HepG2 (cell line): ENCODE data around the gene ZNF697. TPM values are rescaled to one million over a fixed set of nuclear protein-coding genes. Genes with fewer than 3 reads are reported as not detected.
A peak's percentile ranks its signal among the peaks of the same experiment; 100 is the strongest.

Source experiments
- BORCS8-MEF2B ChIP-seq: sonication (generic); formaldehyde crosslinking; IDR thresholded peaks from 2 replicates; pipeline ENCODE4 v1.8.0; 2022; ENCODE audit warnings: mild to moderate bottlenecking, missing genetic modification reagents
- BRD4 ChIP-seq: sonication (generic); formaldehyde crosslinking; IDR thresholded peaks from 2 replicates; pipeline ENCODE4 v1.4.0; 2020; ENCODE audit warnings: missing genetic modification reagents
- FOXA1 ChIP-seq, 2 experiments: fragments of 450-650 bp in 1 of 2; sonication (generic) in 1 of 2; formaldehyde crosslinking in 1 of 2; IDR thresholded peaks; 2 replicates each; pipeline versions ENCODE4 v1.4.0 to v1.6.1; 2016 to 2020; ENCODE audit warnings: missing genetic modification reagents in 1 of 2
- KDM5B ChIP-seq: sonication (generic); formaldehyde crosslinking; IDR thresholded peaks from 2 replicates; pipeline ENCODE4 v1.4.0; 2020; ENCODE audit warnings: missing genetic modification reagents, mild to moderate bottlenecking, borderline replicate concordance
- MBD4 ChIP-seq: IDR thresholded peaks from 2 replicates; pipeline ENCODE4 v1.6.1; 2012; ENCODE audit warnings: low read length, inconsistent platforms, borderline replicate concordance
- MIER3 ChIP-seq: IDR thresholded peaks from 2 replicates; pipeline ENCODE4 v1.6.1; 2016; ENCODE audit warnings: missing compliant biosample characterization, borderline replicate concordance
- NR0B2 ChIP-seq: sonication (generic); formaldehyde crosslinking; IDR thresholded peaks from 2 replicates; pipeline ENCODE4 v1.4.0; 2020; ENCODE audit warnings: mild to moderate bottlenecking, missing genetic modification reagents
- PBX2 ChIP-seq: IDR thresholded peaks from 2 replicates; pipeline ENCODE4 v1.6.1; 2016; ENCODE audit warnings: control low read depth
- POGZ ChIP-seq: sonication (generic); formaldehyde crosslinking; IDR thresholded peaks from 2 replicates; pipeline ENCODE4 v1.4.0; 2020; ENCODE audit warnings: mild to moderate bottlenecking, missing genetic modification reagents
- PTBP1 ChIP-seq: fragments of 200-400 bp; formaldehyde crosslinking; IDR thresholded peaks from 2 replicates; pipeline ENCODE4 v1.6.1; 2018; ENCODE audit warnings: low read length, low read depth; ENCODE audit not compliant: poor library complexity, severe bottlenecking
- SRSF1 ChIP-seq: fragments of 200-400 bp; formaldehyde crosslinking; optimal IDR thresholded peaks from 2 replicates; pipeline ENCODE3; 2017; ENCODE audit warnings: mild to moderate bottlenecking, low read depth, low read length, moderate library complexity
- TBL1XR1 ChIP-seq: fragments of 150-350 bp; IDR thresholded peaks from 2 replicates; pipeline ENCODE4 v1.6.1; 2014; ENCODE audit warnings: borderline replicate concordance, low read length; ENCODE audit not compliant: partially characterized antibody
- ZFYVE20 ChIP-seq: sonication (generic); formaldehyde crosslinking; IDR thresholded peaks from 2 replicates; pipeline ENCODE4 v1.8.0; 2023; ENCODE audit warnings: low read depth, mild to moderate bottlenecking, moderate library complexity, missing genetic modification reagents, borderline replicate concordance
- ZNF232 ChIP-seq: sonication (generic); formaldehyde crosslinking; IDR thresholded peaks from 2 replicates; pipeline ENCODE4 v1.4.0; 2020; ENCODE audit warnings: missing genetic modification reagents, borderline replicate concordance
- ZNF24 ChIP-seq: fragments of 450-650 bp; IDR thresholded peaks from 2 replicates; pipeline ENCODE4 v1.6.1; 2017; ENCODE audit warnings: antibody characterized with exemption, mild to moderate bottlenecking
- ZNF3 ChIP-seq: IDR thresholded peaks from 2 replicates; pipeline ENCODE4 v1.7.0; 2017; ENCODE audit warnings: inconsistent platforms
- ZNF441 ChIP-seq: sonication (generic); formaldehyde crosslinking; IDR thresholded peaks from 2 replicates; pipeline ENCODE4 v1.7.0; 2021; ENCODE audit warnings: missing genetic modification reagents, borderline replicate concordance
- ZSCAN29 ChIP-seq: sonication (generic); formaldehyde crosslinking; conservative IDR thresholded peaks from 2 replicates; pipeline ENCODE4 v1.4.0; 2020; ENCODE audit warnings: mild to moderate bottlenecking, missing genetic modification reagents
- polyA plus RNA-seq, 8 experiments: library from polyadenylated mRNA; depleted of rRNA in 3 of 8; stranded (reverse) in 7 of 8; unstranded in 1 of 8; fragments of >200 nt; fragmentation: Illumina TruSeq in 4 of 8; extraction: Trizol in 4 of 8; gene quantifications; 2 replicates each; pipeline versions ENCODE4 v1.2.1 to v1.2.3, GENCODE V29; 2011 to 2016; ENCODE audit warnings: low read depth in 4 of 8, missing spikeins in 1 of 8, mixed read lengths in 1 of 8; ENCODE audit not compliant: insufficient read depth in 1 of 8
- total RNA-seq, 5 experiments: library from RNA; depleted of rRNA; stranded (reverse); fragments of >200 nt; fragmentation: Illumina TruSeq; extraction: Trizol; gene quantifications; 2 replicates each; pipeline ENCODE4 v1.2.3, GENCODE V29; 2016; ENCODE audit warnings: low read depth in 1 of 5
- TF ChIP-seq, protein P1 (sequence below): IDR thresholded peaks from 2 replicates; pipeline ENCODE4 v1.6.1; 2012; ENCODE audit warnings: low read length, improper control_type of control experiment
- TF ChIP-seq, protein P2 (sequence below): sonication (generic); formaldehyde crosslinking; IDR thresholded peaks from 2 replicates; pipeline ENCODE4 v1.5.1; 2020; ENCODE audit warnings: missing genetic modification reagents, mild to moderate bottlenecking, borderline replicate concordance
- TF ChIP-seq, protein P3 (sequence below): fragments of 450-650 bp; IDR thresholded peaks from 2 replicates; pipeline ENCODE4 v1.6.1; 2017; ENCODE audit warnings: mild to moderate bottlenecking

Gene ZNF697
- total and polyA plus RNA-seq, 2 of the 13 experiments (the other 11 are each of a cell fraction or from before 2014, with no cell fraction given): 2.3 to 7.1 TPM

DNA sequence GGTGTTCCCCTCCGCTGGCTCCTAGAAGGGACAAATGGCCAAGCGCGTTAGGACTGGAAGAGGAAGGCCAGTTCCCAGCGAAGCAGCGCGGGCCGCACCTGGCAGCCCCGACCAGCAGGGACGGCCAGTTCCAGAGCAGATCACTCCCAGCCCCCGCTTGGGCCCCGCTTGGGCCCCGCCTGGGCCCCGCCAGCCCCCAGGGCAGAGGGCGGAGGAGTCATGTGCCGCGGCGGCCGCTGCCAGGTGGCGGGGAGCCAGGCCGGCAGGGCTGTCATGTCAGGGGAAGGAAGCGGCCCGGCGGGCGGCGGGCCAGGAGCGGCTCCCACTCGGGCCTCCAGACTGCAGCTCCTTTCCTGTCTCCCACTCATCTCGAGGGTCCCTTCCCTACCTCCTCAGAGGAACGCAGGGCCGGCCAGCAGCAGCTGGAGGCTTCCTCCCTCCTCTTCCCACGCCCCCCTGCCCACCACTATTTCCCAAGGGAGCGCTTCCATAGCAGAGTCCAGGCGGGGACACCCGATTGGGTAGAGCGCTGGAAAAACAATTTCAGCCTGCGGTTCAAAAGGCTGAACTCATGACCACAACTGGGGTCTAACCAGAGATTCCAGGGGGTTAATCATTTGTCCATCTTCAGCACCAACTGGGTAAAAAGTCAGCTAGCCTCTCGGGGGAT is 16.5 kb downstream of the ZNF697 start (continued):
- TF ChIP-seq FOXA1 (IDR thresholded peaks at IDR 0.05) (no peak), FOXA1 (CRISPR knock-in tag; IDR thresholded peaks at IDR 0.05) (no peak), PTBP1 (no peak), MBD4 (no peak), SRSF1 (peak; percentile 77), ZNF3 (CRISPR knock-in tag) (no peak), BORCS8-MEF2B (peak; percentile 84), ZNF24 (no peak), NR0B2 (CRISPR knock-in tag) (peak; percentile 64; the same call in 1 of the 2 replicates), TBL1XR1 (peak; percentile 24), ZFYVE20 (CRISPR knock-in tag) (no peak), BRD4 (CRISPR knock-in tag) (no peak), PBX2 (CRISPR knock-in tag) (no peak), KDM5B (CRISPR knock-in tag) (peak; percentile 95), ZNF232 (peak; percentile 93; the same call in 1 of the 2 replicates), POGZ (CRISPR knock-in tag) (peak; percentile 35; the same call in 1 of the 2 replicates), ZNF441 (peak; percentile 37; the same call in 1 of the 2 replicates), MIER3 (CRISPR knock-in tag) (no peak), ZSCAN29 (CRISPR knock-in tag) (no peak)
- TF ChIP-seq, protein P1, sequence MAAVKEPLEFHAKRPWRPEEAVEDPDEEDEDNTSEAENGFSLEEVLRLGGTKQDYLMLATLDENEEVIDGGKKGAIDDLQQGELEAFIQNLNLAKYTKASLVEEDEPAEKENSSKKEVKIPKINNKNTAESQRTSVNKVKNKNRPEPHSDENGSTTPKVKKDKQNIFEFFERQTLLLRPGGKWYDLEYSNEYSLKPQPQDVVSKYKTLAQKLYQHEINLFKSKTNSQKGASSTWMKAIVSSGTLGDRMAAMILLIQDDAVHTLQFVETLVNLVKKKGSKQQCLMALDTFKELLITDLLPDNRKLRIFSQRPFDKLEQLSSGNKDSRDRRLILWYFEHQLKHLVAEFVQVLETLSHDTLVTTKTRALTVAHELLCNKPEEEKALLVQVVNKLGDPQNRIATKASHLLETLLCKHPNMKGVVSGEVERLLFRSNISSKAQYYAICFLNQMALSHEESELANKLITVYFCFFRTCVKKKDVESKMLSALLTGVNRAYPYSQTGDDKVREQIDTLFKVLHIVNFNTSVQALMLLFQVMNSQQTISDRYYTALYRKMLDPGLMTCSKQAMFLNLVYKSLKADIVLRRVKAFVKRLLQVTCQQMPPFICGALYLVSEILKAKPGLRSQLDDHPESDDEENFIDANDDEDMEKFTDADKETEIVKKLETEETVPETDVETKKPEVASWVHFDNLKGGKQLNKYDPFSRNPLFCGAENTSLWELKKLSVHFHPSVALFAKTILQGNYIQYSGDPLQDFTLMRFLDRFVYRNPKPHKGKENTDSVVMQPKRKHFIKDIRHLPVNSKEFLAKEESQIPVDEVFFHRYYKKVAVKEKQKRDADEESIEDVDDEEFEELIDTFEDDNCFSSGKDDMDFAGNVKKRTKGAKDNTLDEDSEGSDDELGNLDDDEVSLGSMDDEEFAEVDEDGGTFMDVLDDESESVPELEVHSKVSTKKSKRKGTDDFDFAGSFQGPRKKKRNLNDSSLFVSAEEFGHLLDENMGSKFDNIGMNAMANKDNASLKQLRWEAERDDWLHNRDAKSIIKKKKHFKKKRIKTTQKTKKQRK: no peak
- TF ChIP-seq, protein P2, sequence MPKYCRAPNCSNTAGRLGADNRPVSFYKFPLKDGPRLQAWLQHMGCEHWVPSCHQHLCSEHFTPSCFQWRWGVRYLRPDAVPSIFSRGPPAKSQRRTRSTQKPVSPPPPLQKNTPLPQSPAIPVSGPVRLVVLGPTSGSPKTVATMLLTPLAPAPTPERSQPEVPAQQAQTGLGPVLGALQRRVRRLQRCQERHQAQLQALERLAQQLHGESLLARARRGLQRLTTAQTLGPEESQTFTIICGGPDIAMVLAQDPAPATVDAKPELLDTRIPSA (CRISPR knock-in tag): no peak; the same call in 1 of the 2 replicates
- TF ChIP-seq, protein P3, sequence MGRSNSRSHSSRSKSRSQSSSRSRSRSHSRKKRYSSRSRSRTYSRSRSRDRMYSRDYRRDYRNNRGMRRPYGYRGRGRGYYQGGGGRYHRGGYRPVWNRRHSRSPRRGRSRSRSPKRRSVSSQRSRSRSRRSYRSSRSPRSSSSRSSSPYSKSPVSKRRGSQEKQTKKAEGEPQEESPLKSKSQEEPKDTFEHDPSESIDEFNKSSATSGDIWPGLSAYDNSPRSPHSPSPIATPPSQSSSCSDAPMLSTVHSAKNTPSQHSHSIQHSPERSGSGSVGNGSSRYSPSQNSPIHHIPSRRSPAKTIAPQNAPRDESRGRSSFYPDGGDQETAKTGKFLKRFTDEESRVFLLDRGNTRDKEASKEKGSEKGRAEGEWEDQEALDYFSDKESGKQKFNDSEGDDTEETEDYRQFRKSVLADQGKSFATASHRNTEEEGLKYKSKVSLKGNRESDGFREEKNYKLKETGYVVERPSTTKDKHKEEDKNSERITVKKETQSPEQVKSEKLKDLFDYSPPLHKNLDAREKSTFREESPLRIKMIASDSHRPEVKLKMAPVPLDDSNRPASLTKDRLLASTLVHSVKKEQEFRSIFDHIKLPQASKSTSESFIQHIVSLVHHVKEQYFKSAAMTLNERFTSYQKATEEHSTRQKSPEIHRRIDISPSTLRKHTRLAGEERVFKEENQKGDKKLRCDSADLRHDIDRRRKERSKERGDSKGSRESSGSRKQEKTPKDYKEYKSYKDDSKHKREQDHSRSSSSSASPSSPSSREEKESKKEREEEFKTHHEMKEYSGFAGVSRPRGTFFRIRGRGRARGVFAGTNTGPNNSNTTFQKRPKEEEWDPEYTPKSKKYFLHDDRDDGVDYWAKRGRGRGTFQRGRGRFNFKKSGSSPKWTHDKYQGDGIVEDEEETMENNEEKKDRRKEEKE: no peak
